Measurements from ENCODE around the gene DAO.

DAO gene

GRCh38 chr12:108948367-108948766 lies 68.5 kb downstream of the DAO start:
- Histone ChIP-seq H3K36me3 (ENCODE audit: insufficient read depth, low read length) (no peaks in the 10 kb centered on the region), H3K27me3 (ENCODE audit: insufficient read depth, low read length) (no peaks in the 10 kb centered on the region), H3K9me3 (ENCODE audit: insufficient read depth, low read depth, low read length) (peaks cover 9% of the 10 kb centered on the region), H3K9ac (ENCODE audit: low read depth, low read length) (no peak overlapping the region), H3K4me1 (ENCODE audit: insufficient read depth, low read length) (no peaks in the 10 kb centered on the region), H3K27ac (ENCODE audit: low read depth, low read length) (no peak overlapping the region), H3K4me3 (ENCODE audit: low read length) (no peak overlapping the region)

GRCh38 chr12:108949976-108950375 lies 70.1 kb downstream of the DAO start:
- no peaks in the 10 kb centered on the region for H3K4me1 ChIP-seq (ENCODE audit: insufficient read depth, low read length)
- H3K36me3 ChIP-seq (ENCODE audit: insufficient read depth, low read length): no peaks in the 10 kb centered on the region
- 94% methylated on average over 1 of the region's 1 CpG for WGBS
- H3K27me3 ChIP-seq (ENCODE audit: insufficient read depth, low read length): no peaks in the 10 kb centered on the region
- peaks cover 9% of the 10 kb centered on the region for H3K9me3 ChIP-seq (ENCODE audit: insufficient read depth, low read depth, low read length)
- no peak overlapping the region for H3K9ac ChIP-seq (ENCODE audit: low read depth, low read length)
- H3K27ac ChIP-seq (ENCODE audit: low read depth, low read length): no peak overlapping the region
- no peak overlapping the region for H3K4me3 ChIP-seq (ENCODE audit: low read length)
